ENCODE results near the gene ACACA. TPM values are rescaled to one million over a fixed set of nuclear protein-coding genes. Genes with fewer than 3 reads are reported as not detected.

ACACA gene
- total and polyA plus RNA-seq, 2 experiments from 2014 or later, result 59.6 to 164 TPM

- no peaks in the 10 kb centered on the region for H4K20me1 ChIP-seq (replicated peaks; ENCODE audit: insufficient read depth)
These were observed 235.7 kb downstream of the ACACA start for GRCh38 chr17:37170881-37171425.

More at GRCh38 chr17:37170881-37171425, 235.7 kb downstream of the ACACA start:
- Histone ChIP-seq H3K4me1 (ENCODE audit: insufficient read depth) (peaks cover 53% of the 10 kb centered on the region), H3K79me2 (replicated peaks; ENCODE audit: insufficient read depth) (peaks cover 6% of the 10 kb centered on the region), H3K9me2 (ENCODE audit: insufficient read depth) (no peaks in the 10 kb centered on the region), H3F3A (replicated peaks; ENCODE audit: low read depth) (no peaks in the 10 kb centered on the region; the same call in 1 of the 2 replicates), H3K36me3 (ENCODE audit: insufficient read depth) (no peaks in the 10 kb centered on the region), H2AFZ (no peak overlapping the region), H3K4me2 (peak overlapping the region; percentile 46), H3K4me3 (peak overlapping the region; percentile 6), H3K27ac (ENCODE audit: low read depth) (peak overlapping the region; percentile 84), H3K27me3 (ENCODE audit: insufficient read depth) (no peaks in the 10 kb centered on the region)
- Mint-ChIP-seq H3K27me3 (ENCODE audit: insufficient read depth, low read depth, poor library complexity) (no peaks in the 10 kb centered on the region), H3K9me3 (no peaks in the 10 kb centered on the region), H3K27ac (peak overlapping the region; percentile 80), H3K4me3 (peak overlapping the region; percentile 37; the same call in 2 of the 3 replicates), H3K36me3 (ENCODE audit: low read depth) (no peaks in the 10 kb centered on the region), H3K4me1 (peaks cover 53% of the 10 kb centered on the region)
- ATAC-seq (peak; percentile 68), DNase-seq (ENCODE audit: low spot score) (peak; percentile 52)
- TF ChIP-seq CTCF (conservative IDR thresholded peaks at IDR 0.05; ENCODE audit: low read depth in 2 of 2) (no peak), CREB1 (CRISPR knock-in tag; IDR thresholded peaks at IDR 0.05; ENCODE audit: low read depth) (no peak), EZH2phosphoT487 (IDR thresholded peaks at IDR 0.05; ENCODE audit: unreplicated experiment) (no peak), EZH2 (IDR thresholded peaks at IDR 0.05; ENCODE audit: low read depth, unreplicated experiment) (no peak), ETS1 (IDR thresholded peaks at IDR 0.05) (no peak), ZNF114 (CRISPR knock-in tag; IDR thresholded peaks at IDR 0.05) (no peak), REST (IDR thresholded peaks at IDR 0.05; ENCODE audit: unreplicated experiment) (no peak), ZNF331 (CRISPR knock-in tag; IDR thresholded peaks at IDR 0.05; ENCODE audit: low read depth) (no peak), NANOG (IDR thresholded peaks at IDR 0.05; ENCODE audit: borderline replicate concordance) (no peak), STAT1 (IDR thresholded peaks at IDR 0.05; ENCODE audit: unreplicated experiment) (no peak), ZNF462 (CRISPR knock-in tag; IDR thresholded peaks at IDR 0.05) (no peak)

Data from GM23338 (cell line).